Measurements from ENCODE around the gene AGAP5.
"Not testable (repeated sequence)": the region's sequence is repeated elsewhere in the genome, so short reads cannot be mapped to it uniquely, and the experiment has no call there.

Gene AGAP5

GRCh38 chr10:73697675-73698159 is at the start of gene AGAP5:
AGAP5 (minus strand) TSS chr10:73698109; CDS start chr10:73697755, 354 bp downstream.
- H3F3A ChIP-seq (ENCODE audit: control insufficient read depth, insufficient read depth); H3K79me2 ChIP-seq (ENCODE audit: control insufficient read depth, low read length); H3K4me3 ChIP-seq (ENCODE audit: low read length); H3K36me3 ChIP-seq (ENCODE audit: control insufficient read depth, low read length); H4K20me1 ChIP-seq (ENCODE audit: control insufficient read depth, insufficient read depth, low read depth, low read length); H3K4me1 ChIP-seq (ENCODE audit: control insufficient read depth, low read length); H3K27me3 ChIP-seq (ENCODE audit: control insufficient read depth, low read length); H3K9me3 ChIP-seq (ENCODE audit: control insufficient read depth, insufficient read depth, low read length); H3K9me2 ChIP-seq (replicated peaks; ENCODE audit: control insufficient read depth, low read length); H3K4me2 ChIP-seq (ENCODE audit: low read length); H3K27ac ChIP-seq (ENCODE audit: low read depth, low read length): not testable (repeated sequence)

- Histone ChIP-seq H3K79me2 (ENCODE audit: control insufficient read depth, low read length) (peaks cover 73% of the 10 kb centered on the region), H4K20me1 (ENCODE audit: control insufficient read depth, insufficient read depth, low read depth, low read length) (no peaks in the 10 kb centered on the region; the same call in 1 of the 2 replicates), H3F3A (ENCODE audit: control insufficient read depth, insufficient read depth) (no peaks in the 10 kb centered on the region), H3K9me2 (replicated peaks; ENCODE audit: control insufficient read depth, low read length) (no peaks in the 10 kb centered on the region), H3K4me2 (ENCODE audit: low read length) (no peak overlapping the region), H3K36me3 (ENCODE audit: control insufficient read depth, low read length) (peaks cover 56% of the 10 kb centered on the region), H3K9me3 (ENCODE audit: control insufficient read depth, insufficient read depth, low read length) (no peaks in the 10 kb centered on the region), H3K4me1 (ENCODE audit: control insufficient read depth, low read length) (peaks cover 26% of the 10 kb centered on the region), H3K27ac (ENCODE audit: low read depth, low read length) (no peak overlapping the region), H3K4me3 (ENCODE audit: low read length) (no peak overlapping the region), H3K27me3 (ENCODE audit: control insufficient read depth, low read length) (no peaks in the 10 kb centered on the region)
- no peak for TF ChIP-seq CTCF (IDR thresholded peaks at IDR 0.05; ENCODE audit: low read depth, low read length, poor library complexity, severe bottlenecking)
- no peak for TF ChIP-seq EZH2phosphoT487 (IDR thresholded peaks at IDR 0.05; ENCODE audit: borderline replicate concordance, low read length)
Observed at GRCh38 chr10:73746721-73747120, 48.8 kb upstream of the AGAP5 start.

- H3K27ac ChIP-seq (ENCODE audit: low read depth, low read length): peak overlapping the region; percentile 73
- no peaks in the 10 kb centered on the region for H3K27me3 ChIP-seq (ENCODE audit: control insufficient read depth, low read length)
- peaks cover 36% of the 10 kb centered on the region for H3K36me3 ChIP-seq (ENCODE audit: control insufficient read depth, low read length)
- TF ChIP-seq CTCF (IDR thresholded peaks at IDR 0.05; ENCODE audit: low read depth, low read length, poor library complexity, severe bottlenecking) (no peak), EZH2phosphoT487 (IDR thresholded peaks at IDR 0.05; ENCODE audit: borderline replicate concordance, low read length) (no peak)
- peaks cover 61% of the 10 kb centered on the region for H3K79me2 ChIP-seq (ENCODE audit: control insufficient read depth, low read length)
- no peaks in the 10 kb centered on the region for H3F3A ChIP-seq (ENCODE audit: control insufficient read depth, insufficient read depth)
- H3K9me2 ChIP-seq (replicated peaks; ENCODE audit: control insufficient read depth, low read length): no peaks in the 10 kb centered on the region
- H3K4me2 ChIP-seq (ENCODE audit: low read length): peak overlapping the region; percentile 89
- peaks cover 27% of the 10 kb centered on the region for H3K4me1 ChIP-seq (ENCODE audit: control insufficient read depth, low read length)
- H3K9me3 ChIP-seq (ENCODE audit: control insufficient read depth, insufficient read depth, low read length): no peaks in the 10 kb centered on the region
- H4K20me1 ChIP-seq (ENCODE audit: control insufficient read depth, insufficient read depth, low read depth, low read length): no peaks in the 10 kb centered on the region; the same call in 1 of the 2 replicates
- H3K4me3 ChIP-seq (ENCODE audit: low read length): peak overlapping the region; percentile 95
Observed at GRCh38 chr10:73744664-73744975, 46.7 kb upstream of the AGAP5 start.

- Histone ChIP-seq H3K36me3 (ENCODE audit: control insufficient read depth, low read length) (peaks cover 33% of the 10 kb centered on the region), H3K27me3 (ENCODE audit: control insufficient read depth, low read length) (no peaks in the 10 kb centered on the region), H4K20me1 (ENCODE audit: control insufficient read depth, insufficient read depth, low read depth, low read length) (no peaks in the 10 kb centered on the region; the same call in 1 of the 2 replicates), H3F3A (ENCODE audit: control insufficient read depth, insufficient read depth) (no peaks in the 10 kb centered on the region), H3K9me3 (ENCODE audit: control insufficient read depth, insufficient read depth, low read length) (no peaks in the 10 kb centered on the region), H3K27ac (ENCODE audit: low read depth, low read length) (peak within 1 kb of the TSS; percentile 73), H3K4me1 (ENCODE audit: control insufficient read depth, low read length) (peaks cover 27% of the 10 kb centered on the region), H3K9me2 (replicated peaks; ENCODE audit: control insufficient read depth, low read length) (no peaks in the 10 kb centered on the region), H3K79me2 (ENCODE audit: control insufficient read depth, low read length) (peaks cover 57% of the 10 kb centered on the region), H3K4me2 (ENCODE audit: low read length) (peak within 1 kb of the TSS; percentile 89), H3K4me3 (ENCODE audit: low read length) (peak within 1 kb of the TSS; percentile 95)
- TF ChIP-seq CTCF (IDR thresholded peaks at IDR 0.05; ENCODE audit: low read depth, low read length, poor library complexity, severe bottlenecking): no peak
- no peak for TF ChIP-seq EZH2phosphoT487 (IDR thresholded peaks at IDR 0.05; ENCODE audit: borderline replicate concordance, low read length)
Observed at GRCh38 chr10:73743905-73744663, 46.2 kb upstream of the AGAP5 start, which contains the start of gene SEC24C. SEC24C (plus strand) TSS chr10:73744372; CDS start chr10:73746833, 2,461 bp downstream.

Measured in DOHH2 (cell line).